GM06990 (cell line): ENCODE data around the gene PLA1A.

Source experiments
- DNase-seq: peaks from one replicate; pipeline ENCODE4 v3.0.0-alpha.2; 2011; ENCODE audit not compliant: insufficient read length; ENCODE audit errors: extremely low read depth
- H3K27me3 ChIP-seq: replicated peaks from 2 replicates; pipeline ENCODE4 v1.6.0; 2011; ENCODE audit warnings: low read length; ENCODE audit not compliant: control insufficient read depth, insufficient read depth
- H3K36me3 ChIP-seq: 2 replicates; pipeline ENCODE4 v1.5.1; 2011; ENCODE audit warnings: low read length; ENCODE audit not compliant: control insufficient read depth, insufficient read depth
- H3K4me3 ChIP-seq: replicated peaks from 2 replicates; pipeline ENCODE4 v1.5.1; 2011; ENCODE audit warnings: low read depth, mild to moderate bottlenecking, control low read depth, low read length
- CTCF ChIP-seq: IDR thresholded peaks from 2 replicates; pipeline ENCODE4 v1.5.1; 2011; ENCODE audit warnings: low read length, control low read depth, mild to moderate bottlenecking, inconsistent platforms; ENCODE audit not compliant: insufficient read depth, poor library complexity, severe bottlenecking

PLA1A gene

GRCh38 chr3:119653876-119654275 is 56.2 kb downstream of the PLA1A start:
- H3K4me3 ChIP-seq, result no peak overlapping the region
- DNase-seq, result no peak
- no peaks in the 10 kb centered on the region for H3K36me3 ChIP-seq
- TF ChIP-seq CTCF, result no peak
- no peaks in the 10 kb centered on the region for H3K27me3 ChIP-seq

GRCh38 chr3:119657887-119658702 is 60.4 kb downstream of the PLA1A start:
- TF ChIP-seq CTCF, result no peak
- H3K36me3 ChIP-seq, result peaks cover 4% of the 10 kb centered on the region
- no peaks in the 10 kb centered on the region for H3K27me3 ChIP-seq
- no peak overlapping the region for H3K4me3 ChIP-seq
- no peak for DNase-seq

GRCh38 chr3:119658994-119659393 is 61.3 kb downstream of the PLA1A start:
- no peak overlapping the region for H3K4me3 ChIP-seq
- DNase-seq, result no peak
- no peak for TF ChIP-seq CTCF
- H3K36me3 ChIP-seq, result peaks cover 4% of the 10 kb centered on the region
- H3K27me3 ChIP-seq, result no peaks in the 10 kb centered on the region

- Histone ChIP-seq H3K36me3 (peaks cover 4% of the 10 kb centered on the region), H3K27me3 (no peaks in the 10 kb centered on the region), H3K4me3 (no peak overlapping the region)
- DNase-seq, result no peak
- TF ChIP-seq CTCF, result no peak
These were observed 62.1 kb downstream of the PLA1A start for GRCh38 chr3:119659606-119660291.

- peaks cover 4% of the 10 kb centered on the region for H3K36me3 ChIP-seq
- no peak for TF ChIP-seq CTCF
- DNase-seq, result no peak
- H3K4me3 ChIP-seq, result no peak within 1 kb of the TSS
- H3K27me3 ChIP-seq, result no peaks in the 10 kb centered on the region
These were observed 63.1 kb downstream of the PLA1A start, which contains the start of gene POPDC2 for GRCh38 chr3:119660474-119661440. Gene POPDC2 (minus strand): TSS chr3:119660589. CDS start chr3:119660423, 166 bp downstream.
